Activated CD8-positive, alpha-beta T cell treated with anti-CD3 and anti-CD28 coated beads for 36 hours (primary cell): ENCODE data around the gene HERC4. TPM values are rescaled to one million over a fixed set of nuclear protein-coding genes. Genes with fewer than 3 reads are reported as not detected.
"Not testable (repeated sequence)": the region's sequence is repeated elsewhere in the genome, so short reads cannot be mapped to it uniquely, and the experiment has no call there.

Experiments
- ATAC-seq: fragments of 200-7000 bp; cut with Tn5 transposase; one replicate; pipeline ENCODE4 v1.10.0; 2021; ENCODE audit warnings: mild to moderate bottlenecking, moderate library complexity
- CTCF ChIA-PET: fragments of 350-600 bp; sonication (Branson Sonifier 250); formaldehyde crosslinking; loops from one replicate; lab custom pipeline; 2021; ENCODE audit warnings: antibody characterized with exemption; lab: Charles Lee
- POLR2A ChIA-PET: fragments of 350-600 bp; sonication (Branson Sonifier 250); formaldehyde crosslinking; loops from one replicate; lab custom pipeline; 2021; ENCODE audit warnings: antibody characterized with exemption; lab: Charles Lee
- DNase-seq: peaks from one replicate; pipeline ENCODE4 v3.0.0-alpha.2; 2020
- H3K27ac Mint-ChIP-seq: one replicate; pipeline ENCODE4 v1.8.0; 2021; ENCODE audit warnings: mild to moderate bottlenecking, mixed read lengths
- H3K27me3 Mint-ChIP-seq: one replicate; pipeline ENCODE4 v1.8.0; 2021; ENCODE audit warnings: mixed read lengths
- H3K36me3 Mint-ChIP-seq: one replicate; pipeline ENCODE4 v1.8.0; 2021; ENCODE audit warnings: low read depth, mixed read lengths
- H3K4me1 Mint-ChIP-seq: one replicate; pipeline ENCODE4 v1.8.0; 2021; ENCODE audit warnings: low read depth, mixed read lengths
- H3K4me3 Mint-ChIP-seq: one replicate; pipeline ENCODE4 v1.8.0; 2021; ENCODE audit warnings: mild to moderate bottlenecking, moderate library complexity, mixed read lengths
- H3K9me3 Mint-ChIP-seq: one replicate; pipeline ENCODE4 v1.8.0; 2021; ENCODE audit warnings: mixed read lengths
- CTCF ChIP-seq: fragments of 200-600 bp; IDR thresholded peaks from one replicate; pipeline ENCODE4 v1.8.0; 2022; ENCODE audit warnings: antibody characterized with exemption, mild to moderate bottlenecking
- intact Hi-C: fragments of 100-400 bp; cut with micrococcal nuclease; formaldehyde crosslinking; loops from one replicate; pipeline ENCODE4 v1.10.0; 2022
- total RNA-seq, 2 experiments: library from RNA; stranded (reverse); gene quantifications; one replicate each; pipeline ENCODE4 v1.2.3, GENCODE V29; 2021

HERC4 gene
- total RNA-seq, 2 experiments from 2014 or later: 59.3 to 59.6 TPM

DNA sequence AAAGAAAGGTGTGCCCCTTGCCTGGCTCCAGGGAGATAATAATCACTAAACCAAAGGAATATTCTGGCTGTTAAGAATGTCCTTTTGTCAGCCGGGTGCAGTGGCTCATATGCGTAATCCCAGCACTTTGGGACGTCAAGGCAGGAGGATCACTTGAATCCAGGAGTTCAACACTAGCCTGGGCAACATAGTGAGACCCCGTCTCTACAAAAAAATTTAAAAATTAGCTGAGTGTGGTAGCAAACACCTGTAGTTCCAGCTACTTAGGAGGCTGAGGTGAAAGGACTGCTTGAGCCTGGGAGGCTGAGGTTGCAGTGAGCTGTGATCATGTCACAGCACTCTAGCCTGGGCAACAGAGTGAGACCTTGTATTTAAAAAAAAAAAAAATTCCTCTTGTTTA is 74.1 kb downstream of the HERC4 start:
- Mint-ChIP-seq H3K27ac (no peak overlapping the region), H3K27me3 (no peaks in the 10 kb centered on the region), H3K36me3 (peaks cover 25% of the 10 kb centered on the region), H3K4me1 (peaks cover 5% of the 10 kb centered on the region), H3K4me3 (no peak overlapping the region), H3K9me3 (no peaks in the 10 kb centered on the region)
- TF ChIP-seq CTCF: no peak
- intact Hi-C loops: no loop called here
- DNase-seq (no peak), ATAC-seq (no peak)
- ChIA-PET POLR2A (no interaction called here), CTCF (no interaction called here)

- CTCF ChIA-PET: no interaction called here
- no peak for ATAC-seq
- Mint-ChIP-seq H3K4me3 (no peak overlapping the region), H3K27me3 (no peaks in the 10 kb centered on the region), H3K9me3 (no peaks in the 10 kb centered on the region), H3K36me3 (peaks cover 28% of the 10 kb centered on the region), H3K27ac (no peak overlapping the region), H3K4me1 (peaks cover 11% of the 10 kb centered on the region)
- DNase-seq: no peak
- no peak for TF ChIP-seq CTCF
- POLR2A ChIA-PET: no interaction called here
- intact Hi-C loops: no loop called here
These were observed 85.0 kb downstream of the HERC4 start for GRCh38 chr10:67990093-67990492.

DNA sequence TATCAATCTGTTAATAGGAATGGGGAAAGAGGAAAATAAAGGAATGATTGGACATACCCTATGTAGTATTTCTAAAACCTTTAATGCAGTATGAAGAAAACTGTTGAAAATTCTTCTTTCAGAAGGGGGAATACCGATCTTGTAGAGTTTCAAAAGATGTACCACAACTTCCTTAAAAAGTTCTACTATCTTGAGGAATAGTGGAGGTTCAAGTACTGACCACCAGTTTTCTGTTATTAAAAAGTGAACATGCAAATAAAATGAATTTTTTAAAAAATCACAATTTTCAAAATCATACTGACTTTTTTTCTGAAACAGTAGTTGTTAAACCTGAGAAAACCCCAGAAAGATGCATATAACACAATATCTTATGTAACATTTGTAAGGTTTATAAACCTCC is 86.5 kb downstream of the HERC4 start:
- CTCF ChIA-PET: no interaction called here

GRCh38 chr10:67982603-67983002 is 92.5 kb downstream of the HERC4 start:
- H3K4me1 Mint-ChIP-seq, intact Hi-C loops, H3K27ac Mint-ChIP-seq, ATAC-seq, H3K27me3 Mint-ChIP-seq, DNase-seq, POLR2A ChIA-PET, H3K4me3 Mint-ChIP-seq, H3K9me3 Mint-ChIP-seq: not testable (repeated sequence)
- CTCF ChIA-PET: interaction anchor here (1.5 kb wide), 1 partner anchor 10 kb away, joined by 3 read pairs; no protein-coding TSS in a partner anchor
- peaks cover 49% of the 10 kb centered on the region for H3K36me3 Mint-ChIP-seq

More for the DNA sequence above, 86.5 kb downstream of the HERC4 start:
- intact Hi-C loops: no loop called here
- TF ChIP-seq CTCF: no peak
- ATAC-seq (no peak), DNase-seq (no peak)
- peaks cover 11% of the 10 kb centered on the region for H3K4me1 Mint-ChIP-seq
- H3K4me3 Mint-ChIP-seq: no peak overlapping the region
- no peaks in the 10 kb centered on the region for H3K27me3 Mint-ChIP-seq
- H3K36me3 Mint-ChIP-seq: peaks cover 27% of the 10 kb centered on the region
- no peaks in the 10 kb centered on the region for H3K9me3 Mint-ChIP-seq
- H3K27ac Mint-ChIP-seq: no peak overlapping the region
- POLR2A ChIA-PET: no interaction called here

DNA sequence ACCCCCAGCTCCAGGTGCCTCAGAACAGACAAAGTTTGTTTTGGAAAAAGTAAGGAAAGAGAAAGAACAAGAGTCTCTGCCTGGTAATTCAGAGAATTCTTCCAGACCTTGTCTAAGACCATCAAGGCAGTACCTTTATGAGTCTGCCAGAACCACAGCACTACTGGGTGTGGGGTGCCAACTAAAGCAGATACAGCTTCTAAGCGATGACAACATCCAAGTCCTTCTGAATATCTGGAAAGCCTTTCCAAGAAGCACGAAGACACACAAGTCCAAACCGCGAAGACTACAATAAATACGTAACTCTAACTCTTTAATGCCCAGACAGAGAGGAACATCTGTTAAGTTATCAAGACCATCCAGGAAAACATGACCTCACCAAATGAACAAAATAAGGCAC is 96.3 kb downstream of the HERC4 start:
- Mint-ChIP-seq H3K9me3 (no peaks in the 10 kb centered on the region), H3K36me3 (peaks cover 56% of the 10 kb centered on the region), H3K27me3 (no peaks in the 10 kb centered on the region), H3K4me3 (no peak overlapping the region), H3K27ac (peak overlapping the region; percentile 1), H3K4me1 (peaks cover 7% of the 10 kb centered on the region)
- CTCF ChIA-PET: interaction anchor here (1.0 to 1.1 kb wide), 2 partner anchors 80 to 234 kb away, joined by 3 read pairs; no protein-coding TSS in a partner anchor
- ATAC-seq: no peak
- no peak for DNase-seq
- intact Hi-C loops: no loop called here
- no peak for TF ChIP-seq CTCF
- POLR2A ChIA-PET: interaction anchor here (0.6 kb wide), 1 partner anchor 368 kb away, joined by 3 read pairs; no protein-coding TSS in a partner anchor
